ENCODE measurements around the gene TSPAN4. TPM values are rescaled to one million over a fixed set of nuclear protein-coding genes. Genes with fewer than 3 reads are reported as not detected.

The TSPAN4 gene
- total RNA-seq, 2 experiments from 2014 or later, result 1.6 to 2.0 TPM

- Histone ChIP-seq H3K27me3 (ENCODE audit: control insufficient read depth in 1 of 2, insufficient read depth in 2 of 2, low read length in 2 of 2) (no peaks in the 10 kb centered on the region), H3K4me3 (ENCODE audit: low read length) (no peak overlapping the region), H3K9me3 (ENCODE audit: control insufficient read depth in 1 of 2, insufficient read depth in 1 of 2, low read length in 2 of 2) (no peaks in the 10 kb centered on the region), H3K4me1 (ENCODE audit: insufficient read depth, low read length) (no peaks in the 10 kb centered on the region), H3K27ac (ENCODE audit: low read depth in 1 of 2, low read length in 2 of 2) (no peak overlapping the region), H3K36me3 (ENCODE audit: insufficient read depth, low read length) (peaks cover 4% of the 10 kb centered on the region)
- CTCF ChIA-PET, result no interaction called here
- no peak overlapping the region for H3K4me3 Mint-ChIP-seq
- DNase-seq (no peak), ATAC-seq (ENCODE audit: poor library complexity) (no peak)
- H3K27ac Mint-ChIP-seq, result no peak overlapping the region
- H3K9me3 Mint-ChIP-seq, result no peaks in the 10 kb centered on the region
- H3K4me1 Mint-ChIP-seq (ENCODE audit: low read depth), result no peaks in the 10 kb centered on the region
- H3K36me3 Mint-ChIP-seq (ENCODE audit: low read depth), result no peaks in the 10 kb centered on the region
- intact Hi-C loops (cut with DNase I, micrococcal nuclease), result no loop called here
- no peak for TF ChIP-seq CTCF (IDR thresholded peaks at IDR 0.05)
- no peaks in the 10 kb centered on the region for H3K27me3 Mint-ChIP-seq
- POLR2A ChIA-PET, result no interaction called here
Measured at GRCh38 chr11:865462-866430, 23.1 kb downstream of the TSPAN4 start.

- no peak for DNase-seq
- ATAC-seq (ENCODE audit: poor library complexity), result no peak
- POLR2A ChIA-PET, result no interaction called here
- Histone ChIP-seq H3K27ac (ENCODE audit: low read depth in 1 of 2, low read length in 2 of 2) (no peak overlapping the region), H3K4me1 (ENCODE audit: insufficient read depth, low read length) (no peaks in the 10 kb centered on the region), H3K4me3 (ENCODE audit: low read length) (no peak overlapping the region), H3K9me3 (ENCODE audit: control insufficient read depth in 1 of 2, insufficient read depth in 1 of 2, low read length in 2 of 2) (no peaks in the 10 kb centered on the region), H3K36me3 (ENCODE audit: insufficient read depth, low read length) (peaks cover 4% of the 10 kb centered on the region), H3K27me3 (ENCODE audit: control insufficient read depth in 1 of 2, insufficient read depth in 2 of 2, low read length in 2 of 2) (no peaks in the 10 kb centered on the region)
- no peak for TF ChIP-seq CTCF (IDR thresholded peaks at IDR 0.05)
- H3K4me3 Mint-ChIP-seq, result no peak overlapping the region
- H3K9me3 Mint-ChIP-seq, result no peaks in the 10 kb centered on the region
- CTCF ChIA-PET, result no interaction called here
- no peak overlapping the region for H3K27ac Mint-ChIP-seq
- no peaks in the 10 kb centered on the region for H3K4me1 Mint-ChIP-seq (ENCODE audit: low read depth)
- H3K27me3 Mint-ChIP-seq, result no peaks in the 10 kb centered on the region
- H3K36me3 Mint-ChIP-seq (ENCODE audit: low read depth), result no peaks in the 10 kb centered on the region
- intact Hi-C loops (cut with DNase I, micrococcal nuclease), result no loop called here
Measured at GRCh38 chr11:866481-866880, 23.8 kb downstream of the TSPAN4 start.

- H3K4me3 Mint-ChIP-seq, result no peak overlapping the region
- Histone ChIP-seq H3K36me3 (ENCODE audit: insufficient read depth, low read length) (peaks cover 4% of the 10 kb centered on the region), H3K9me3 (ENCODE audit: control insufficient read depth in 1 of 2, insufficient read depth in 1 of 2, low read length in 2 of 2) (no peaks in the 10 kb centered on the region), H3K27ac (ENCODE audit: low read depth in 1 of 2, low read length in 2 of 2) (no peak overlapping the region), H3K27me3 (ENCODE audit: control insufficient read depth in 1 of 2, insufficient read depth in 2 of 2, low read length in 2 of 2) (no peaks in the 10 kb centered on the region), H3K4me3 (ENCODE audit: low read length) (no peak overlapping the region), H3K4me1 (ENCODE audit: insufficient read depth, low read length) (no peaks in the 10 kb centered on the region)
- POLR2A ChIA-PET, result no interaction called here
- CTCF ChIA-PET, result no interaction called here
- H3K4me1 Mint-ChIP-seq (ENCODE audit: low read depth), result no peaks in the 10 kb centered on the region
- no peaks in the 10 kb centered on the region for H3K9me3 Mint-ChIP-seq
- DNase-seq (no peak), ATAC-seq (ENCODE audit: poor library complexity) (no peak)
- no peak overlapping the region for H3K27ac Mint-ChIP-seq
- no peak for TF ChIP-seq CTCF (IDR thresholded peaks at IDR 0.05)
- H3K36me3 Mint-ChIP-seq (ENCODE audit: low read depth), result no peaks in the 10 kb centered on the region
- intact Hi-C loops (cut with DNase I, micrococcal nuclease), result no loop called here
- no peaks in the 10 kb centered on the region for H3K27me3 Mint-ChIP-seq
Measured at GRCh38 chr11:867856-868358, 25.3 kb downstream of the TSPAN4 start.

Data from CD4-positive, alpha-beta T cell (primary cell).